Activated CD4-positive, alpha-beta T cell treated with anti-CD3 and anti-CD28 coated beads for 36 hours (primary cell): ENCODE data around the gene MED12L. TPM values are rescaled to one million over a fixed set of nuclear protein-coding genes. Genes with fewer than 3 reads are reported as not detected.

Source experiments
- ATAC-seq: fragments of 200-7000 bp; cut with Tn5 transposase; one replicate; pipeline ENCODE4 v1.10.0; 2021; ENCODE audit warnings: mild to moderate bottlenecking, moderate library complexity
- CTCF ChIA-PET: fragments of 350-600 bp; sonication (Branson Sonifier 250); formaldehyde crosslinking; loops from one replicate; lab custom pipeline; 2021; ENCODE audit warnings: antibody characterized with exemption; lab: Charles Lee
- POLR2A ChIA-PET: fragments of 350-600 bp; sonication (Branson Sonifier 250); formaldehyde crosslinking; loops from one replicate; lab custom pipeline; 2021; ENCODE audit warnings: antibody characterized with exemption, inconsistent platforms; lab: Charles Lee
- DNase-seq: peaks from one replicate; pipeline ENCODE4 v3.0.0-alpha.2; 2020
- H3K27ac Mint-ChIP-seq: one replicate; pipeline ENCODE4 v1.8.0; 2021; ENCODE audit warnings: mixed read lengths
- H3K27me3 Mint-ChIP-seq: one replicate; pipeline ENCODE4 v1.8.0; 2021; ENCODE audit warnings: mixed read lengths
- H3K36me3 Mint-ChIP-seq: one replicate; pipeline ENCODE4 v1.8.0; 2021; ENCODE audit warnings: low read depth, mixed read lengths
- H3K4me1 Mint-ChIP-seq: one replicate; pipeline ENCODE4 v1.8.0; 2021; ENCODE audit warnings: mixed read lengths
- H3K4me3 Mint-ChIP-seq: one replicate; pipeline ENCODE4 v1.8.0; 2021; ENCODE audit warnings: mild to moderate bottlenecking, moderate library complexity, mixed read lengths
- H3K9me3 Mint-ChIP-seq: one replicate; pipeline ENCODE4 v1.8.0; 2021; ENCODE audit warnings: low read depth, mixed read lengths
- intact Hi-C, 2 experiments: fragments of 100-400 bp; cut with DNase I in 1 of 2; cut with micrococcal nuclease in 1 of 2; formaldehyde crosslinking; loops; one replicate each; pipeline versions ENCODE4 v1.14.2 to v1.15.1; 2022 to 2024; cut with DNase I, micrococcal nuclease
- total RNA-seq, 2 experiments: library from RNA; stranded (reverse); gene quantifications; one replicate each; pipeline ENCODE4 v1.2.3, GENCODE V29; 2021

The MED12L gene
- total RNA-seq, 2 experiments from 2014 or later: 2.4 to 3.0 TPM

GRCh38 chr3:151175952-151176351 lies 90.5 kb downstream of the MED12L start:
- CTCF ChIA-PET: no interaction called here
- H3K4me3 Mint-ChIP-seq: no peak overlapping the region
- ATAC-seq (no peak), DNase-seq (no peak)
- H3K36me3 Mint-ChIP-seq: no peaks in the 10 kb centered on the region
- no peak overlapping the region for H3K27ac Mint-ChIP-seq
- H3K27me3 Mint-ChIP-seq: no peaks in the 10 kb centered on the region
- H3K4me1 Mint-ChIP-seq: peaks cover 22% of the 10 kb centered on the region
- intact Hi-C loops: no loop called here
- POLR2A ChIA-PET: no interaction called here
- no peaks in the 10 kb centered on the region for H3K9me3 Mint-ChIP-seq

- ATAC-seq (no peak), DNase-seq (no peak)
- no peaks in the 10 kb centered on the region for H3K9me3 Mint-ChIP-seq
- H3K27ac Mint-ChIP-seq: no peak overlapping the region
- intact Hi-C loops: no loop called here
- ChIA-PET CTCF (interaction anchor here (0.8 to 1.2 kb wide), 3 partner anchors 10 to 33 kb away, joined by 3 to 4 read pairs (median 3); no protein-coding TSS in a partner anchor), POLR2A (no interaction called here)
- H3K36me3 Mint-ChIP-seq: no peaks in the 10 kb centered on the region
- peaks cover 15% of the 10 kb centered on the region for H3K4me1 Mint-ChIP-seq
- no peak overlapping the region for H3K4me3 Mint-ChIP-seq
- no peaks in the 10 kb centered on the region for H3K27me3 Mint-ChIP-seq
Measured at GRCh38 chr3:151178208-151178845, 92.9 kb downstream of the MED12L start.

- POLR2A ChIA-PET: no interaction called here
- DNase-seq (no peak), ATAC-seq (no peak)
- Mint-ChIP-seq H3K9me3 (no peaks in the 10 kb centered on the region), H3K27ac (peak overlapping the region; percentile 37), H3K27me3 (no peaks in the 10 kb centered on the region), H3K4me3 (no peak overlapping the region), H3K4me1 (peaks cover 40% of the 10 kb centered on the region), H3K36me3 (peaks cover 2% of the 10 kb centered on the region)
- CTCF ChIA-PET: interaction anchor here (0.9 to 2.5 kb wide), 9 partner anchors 9 to 100 kb away, joined by 3 to 11 read pairs (median 3); partner anchors contain the start of gene GPR171
- intact Hi-C loops: no loop called here
Measured at GRCh38 chr3:151182349-151183079, 97.0 kb downstream of the MED12L start.

GRCh38 chr3:151183265-151183671 lies 97.8 kb downstream of the MED12L start:
- CTCF ChIA-PET: interaction anchor here (0.9 to 2.5 kb wide), 4 partner anchors 10 to 45 kb away, joined by 3 to 11 read pairs (median 3); no protein-coding TSS in a partner anchor
- Mint-ChIP-seq H3K9me3 (no peaks in the 10 kb centered on the region), H3K27ac (peak overlapping the region; percentile 87), H3K27me3 (no peaks in the 10 kb centered on the region), H3K36me3 (peaks cover 2% of the 10 kb centered on the region), H3K4me1 (peaks cover 42% of the 10 kb centered on the region), H3K4me3 (peak overlapping the region; percentile 63)
- ATAC-seq: peak; percentile 59
- intact Hi-C loops: no loop called here
- no peak for DNase-seq
- POLR2A ChIA-PET: no interaction called here

- POLR2A ChIA-PET: interaction anchor here (0.7 to 1.1 kb wide), 2 partner anchors 9 to 20 kb away, joined by 3 read pairs; no protein-coding TSS in a partner anchor
- no peaks in the 10 kb centered on the region for H3K27me3 Mint-ChIP-seq
Measured at GRCh38 chr3:151191095-151191494, 105.6 kb downstream of the MED12L start.

GRCh38 chr3:151192545-151192944 lies 107.1 kb downstream of the MED12L start:
- H3K27ac Mint-ChIP-seq: peak overlapping the region; percentile 55
- ATAC-seq (no peak), DNase-seq (no peak)
- peaks cover 57% of the 10 kb centered on the region for H3K4me1 Mint-ChIP-seq
- CTCF ChIA-PET: interaction anchor here (0.8 to 1.8 kb wide), 7 partner anchors 10 to 124 kb away, joined by 3 to 4 read pairs (median 3); partner anchors contain the start of genes GPR171 and GPR87
- intact Hi-C loops: no loop called here
- no peak overlapping the region for H3K4me3 Mint-ChIP-seq
- H3K27me3 Mint-ChIP-seq: no peaks in the 10 kb centered on the region
- POLR2A ChIA-PET: interaction anchor here (0.8 to 1.1 kb wide), 2 partner anchors 8 to 17 kb away, joined by 3 read pairs; no protein-coding TSS in a partner anchor
- H3K9me3 Mint-ChIP-seq: peaks cover 7% of the 10 kb centered on the region
- H3K36me3 Mint-ChIP-seq: peaks cover 36% of the 10 kb centered on the region

More at GRCh38 chr3:151191095-151191494, 105.6 kb downstream of the MED12L start:
- peak; percentile 58 for ATAC-seq
- intact Hi-C loops: loop anchor here (1.0 kb wide), 2 partner anchors 8 to 12 kb away; partner anchors contain the start of gene GPR171 (in 2 of the 2)
- peaks cover 7% of the 10 kb centered on the region for H3K9me3 Mint-ChIP-seq
- CTCF ChIA-PET: interaction anchor here (1.4 to 1.8 kb wide), 3 partner anchors 23 to 35 kb away, joined by 3 to 5 read pairs (median 4); no protein-coding TSS in a partner anchor
- peaks cover 26% of the 10 kb centered on the region for H3K36me3 Mint-ChIP-seq
- H3K4me1 Mint-ChIP-seq: peaks cover 58% of the 10 kb centered on the region
- DNase-seq: no peak
- peak overlapping the region; percentile 52 for H3K4me3 Mint-ChIP-seq
- peak overlapping the region; percentile 95 for H3K27ac Mint-ChIP-seq

GRCh38 chr3:151195826-151196225 lies 110.4 kb downstream of the MED12L start:
- Mint-ChIP-seq H3K27me3 (no peaks in the 10 kb centered on the region), H3K36me3 (peaks cover 54% of the 10 kb centered on the region), H3K9me3 (peaks cover 5% of the 10 kb centered on the region), H3K27ac (peak overlapping the region; percentile 21), H3K4me1 (peaks cover 54% of the 10 kb centered on the region), H3K4me3 (no peak overlapping the region)
- ATAC-seq: no peak
- POLR2A ChIA-PET: interaction anchor here (1.4 kb wide), 1 partner anchor 9 kb away, joined by 6 read pairs; no protein-coding TSS in a partner anchor
- intact Hi-C loops: no loop called here
- DNase-seq: no peak
- CTCF ChIA-PET: interaction anchor here (1.1 kb wide), 1 partner anchor 9 kb away, joined by 3 read pairs; no protein-coding TSS in a partner anchor

GRCh38 chr3:151196434-151196833 lies 111.0 kb downstream of the MED12L start:
- Mint-ChIP-seq H3K36me3 (peaks cover 56% of the 10 kb centered on the region), H3K4me1 (peaks cover 48% of the 10 kb centered on the region), H3K4me3 (no peak overlapping the region), H3K9me3 (peaks cover 3% of the 10 kb centered on the region), H3K27ac (peak overlapping the region; percentile 15), H3K27me3 (no peaks in the 10 kb centered on the region)
- ATAC-seq (no peak), DNase-seq (no peak)
- intact Hi-C loops: no loop called here
- POLR2A ChIA-PET: interaction anchor here (1.4 kb wide), 1 partner anchor 9 kb away, joined by 6 read pairs; no protein-coding TSS in a partner anchor
- CTCF ChIA-PET: interaction anchor here (0.6 to 1.3 kb wide), 7 partner anchors 8 to 40 kb away, joined by 3 to 4 read pairs (median 3); no protein-coding TSS in a partner anchor

- no peak for DNase-seq
- H3K27me3 Mint-ChIP-seq: no peaks in the 10 kb centered on the region
- ATAC-seq: no peak
- intact Hi-C loops: no loop called here
- H3K36me3 Mint-ChIP-seq: peaks cover 58% of the 10 kb centered on the region
- peaks cover 3% of the 10 kb centered on the region for H3K9me3 Mint-ChIP-seq
- H3K4me1 Mint-ChIP-seq: peaks cover 43% of the 10 kb centered on the region
- ChIA-PET CTCF (interaction anchor here (0.6 to 1.3 kb wide), 4 partner anchors 9 to 29 kb away, joined by 3 to 4 read pairs (median 3); no protein-coding TSS in a partner anchor), POLR2A (interaction anchor here (1.1 kb wide), 1 partner anchor 12 kb away, joined by 4 read pairs; no protein-coding TSS in a partner anchor)
- peak overlapping the region; percentile 31 for H3K27ac Mint-ChIP-seq
- H3K4me3 Mint-ChIP-seq: no peak overlapping the region
Measured at GRCh38 chr3:151197228-151197627, 111.8 kb downstream of the MED12L start.

GRCh38 chr3:151197981-151198767 lies 112.7 kb downstream of the MED12L start:
- peak overlapping the region; percentile 93 for H3K27ac Mint-ChIP-seq
- peaks cover 39% of the 10 kb centered on the region for H3K4me1 Mint-ChIP-seq
- CTCF ChIA-PET: interaction anchor here (0.6 to 1.4 kb wide), 6 partner anchors 14 to 126 kb away, joined by 3 to 5 read pairs (median 3); no protein-coding TSS in a partner anchor
- H3K36me3 Mint-ChIP-seq: peaks cover 53% of the 10 kb centered on the region
- ATAC-seq: no peak
- no peak for DNase-seq
- H3K27me3 Mint-ChIP-seq: no peaks in the 10 kb centered on the region
- intact Hi-C loops: no loop called here
- H3K4me3 Mint-ChIP-seq: peak overlapping the region; percentile 83
- POLR2A ChIA-PET: interaction anchor here (0.6 to 1.1 kb wide), 2 partner anchors 11 to 237 kb away, joined by 4 to 9 read pairs; no protein-coding TSS in a partner anchor
- peaks cover 3% of the 10 kb centered on the region for H3K9me3 Mint-ChIP-seq
